H9 (cell line): Measurements from ENCODE around the gene VPS16. TPM values are rescaled to one million over a fixed set of nuclear protein-coding genes. Genes with fewer than 3 reads are reported as not detected.

Source experiments
- DNase-seq: peaks from one replicate; pipeline ENCODE4 v3.0.0-alpha.2; 2017
- H2AFZ ChIP-seq: one replicate; pipeline ENCODE4 v1.6.1; 2013; ENCODE audit warnings: mild to moderate bottlenecking, low read length, control low read depth, moderate library complexity
- H2AK5ac ChIP-seq: 2 replicates; pipeline ENCODE4 v1.6.1; 2013; ENCODE audit warnings: low read length, control low read depth, mixed read lengths; ENCODE audit not compliant: insufficient read length
- H2BK120ac ChIP-seq: one replicate; pipeline ENCODE4 v1.6.1; 2013; ENCODE audit warnings: low read depth, mild to moderate bottlenecking, low read length, control low read depth, inconsistent platforms; ENCODE audit not compliant: poor library complexity, severe bottlenecking
- H2BK12ac ChIP-seq: 2 replicates; pipeline ENCODE4 v1.6.1; 2013; ENCODE audit warnings: low read length, control low read depth, mixed read lengths, low read depth; ENCODE audit not compliant: insufficient read length
- H2BK15ac ChIP-seq: 2 replicates; pipeline ENCODE4 v1.6.1; 2013; ENCODE audit warnings: low read depth, low read length, control low read depth
- H2BK20ac ChIP-seq: one replicate; pipeline ENCODE4 v1.6.1; 2013; ENCODE audit warnings: low read depth, mild to moderate bottlenecking, low read length, control low read depth, inconsistent platforms; ENCODE audit not compliant: poor library complexity, severe bottlenecking
- H2BK5ac ChIP-seq: 2 replicates; pipeline ENCODE4 v1.6.1; 2013; ENCODE audit warnings: low read length, control low read depth, mixed read lengths; ENCODE audit not compliant: insufficient read length
- H3K14ac ChIP-seq: 2 replicates; pipeline ENCODE4 v1.6.1; 2013; ENCODE audit warnings: low read length, control low read depth; ENCODE audit not compliant: insufficient read depth
- H3K18ac ChIP-seq: 2 replicates; pipeline ENCODE4 v1.6.1; 2013; ENCODE audit warnings: low read depth, mild to moderate bottlenecking, mixed read lengths, low read length, control low read depth; ENCODE audit not compliant: insufficient read length
- H3K23ac ChIP-seq: 2 replicates; pipeline ENCODE4 v1.6.1; 2013; ENCODE audit warnings: low read length, control low read depth, mixed read lengths, low read depth; ENCODE audit not compliant: insufficient read length
- H3K23me2 ChIP-seq: 2 replicates; pipeline ENCODE4 v1.6.1; 2013; ENCODE audit warnings: low read depth, mild to moderate bottlenecking, mixed read lengths, low read length, control low read depth; ENCODE audit not compliant: insufficient read length, poor library complexity, severe bottlenecking
- H3K27ac ChIP-seq: 2 replicates; pipeline ENCODE4 v1.5.1; 2013; ENCODE audit warnings: low read length, control low read depth, mixed read lengths, low read depth; ENCODE audit not compliant: insufficient read length
- H3K27me3 ChIP-seq: 2 replicates; pipeline ENCODE4 v1.6.1; 2013; ENCODE audit warnings: low read length, control low read depth, inconsistent platforms; ENCODE audit not compliant: insufficient read depth
- H3K4ac ChIP-seq: 2 replicates; pipeline ENCODE4 v1.6.1; 2013; ENCODE audit warnings: low read depth, mild to moderate bottlenecking, control low read depth, inconsistent platforms, low read length, moderate library complexity
- H3K4me1 ChIP-seq: 2 replicates; pipeline ENCODE4 v1.6.1; 2013; ENCODE audit warnings: low read length, control low read depth, inconsistent platforms; ENCODE audit not compliant: insufficient read depth
- H3K4me2 ChIP-seq: 2 replicates; pipeline ENCODE4 v1.6.1; 2013; ENCODE audit warnings: low read length, control low read depth, mixed read lengths; ENCODE audit not compliant: insufficient read length, insufficient read depth
- H3K56ac ChIP-seq: 2 replicates; pipeline ENCODE4 v1.6.1; 2013; ENCODE audit warnings: low read depth, mild to moderate bottlenecking, mixed read lengths, low read length, control low read depth; ENCODE audit not compliant: insufficient read length
- H3K79me1 ChIP-seq: 2 replicates; pipeline ENCODE4 v1.6.1; 2013; ENCODE audit warnings: low read depth, mild to moderate bottlenecking, moderate library complexity, low read length, control low read depth, inconsistent platforms; ENCODE audit not compliant: insufficient read depth, poor library complexity, severe bottlenecking
- H3K79me2 ChIP-seq: 2 replicates; pipeline ENCODE4 v1.6.1; 2013; ENCODE audit warnings: low read length, control low read depth, inconsistent platforms; ENCODE audit not compliant: insufficient read depth
- H3K9ac ChIP-seq: 2 replicates; pipeline ENCODE4 v1.6.1; 2013; ENCODE audit warnings: low read length, control low read depth, mixed read lengths; ENCODE audit not compliant: insufficient read length; ENCODE audit errors: extremely low read depth
- H3K9me3 ChIP-seq: one replicate; pipeline ENCODE4 v1.6.1; 2013; ENCODE audit warnings: low read depth, low read length, inconsistent platforms; ENCODE audit not compliant: control insufficient read depth
- H3T11ph ChIP-seq: one replicate; pipeline ENCODE4 v1.6.1; 2013; ENCODE audit warnings: mild to moderate bottlenecking, low read length, control low read depth, inconsistent platforms
- H4K20me1 ChIP-seq: one replicate; pipeline ENCODE4 v1.6.1; 2013; ENCODE audit not compliant: control insufficient read depth, insufficient read length, insufficient read depth
- H4K5ac ChIP-seq: 2 replicates; pipeline ENCODE4 v1.6.1; 2013; ENCODE audit warnings: low read depth, mild to moderate bottlenecking, mixed read lengths, low read length, control low read depth; ENCODE audit not compliant: insufficient read length
- H4K8ac ChIP-seq: replicated peaks from 2 replicates; pipeline ENCODE4 v1.6.1; 2013; ENCODE audit warnings: low read length, control low read depth, mixed read lengths, low read depth; ENCODE audit not compliant: insufficient read length
- H4K91ac ChIP-seq: 2 replicates; pipeline ENCODE4 v1.6.1; 2013; ENCODE audit warnings: low read depth, mild to moderate bottlenecking, moderate library complexity, mixed read lengths, low read length, control low read depth; ENCODE audit not compliant: insufficient read length
- H3K27ac Mint-ChIP-seq, 3 experiments: 2 replicates in 2 of 3; 3 replicates in 1 of 3; pipeline ENCODE4 v1.8.0; 2020 to 2021; ENCODE audit warnings: mixed read lengths in 3 of 3, mild to moderate bottlenecking in 1 of 3, moderate library complexity in 1 of 3
- H3K27me3 Mint-ChIP-seq: 2 replicates; pipeline ENCODE4 v1.8.0; 2021; ENCODE audit warnings: low read depth, mild to moderate bottlenecking, moderate library complexity, mixed read lengths
- H3K36me3 Mint-ChIP-seq, 3 experiments: 2 replicates in 2 of 3; 3 replicates in 1 of 3; pipeline ENCODE4 v1.8.0; 2020 to 2021; ENCODE audit warnings: low read depth in 3 of 3, mixed read lengths in 3 of 3; ENCODE audit not compliant: insufficient read depth in 1 of 3
- H3K4me1 Mint-ChIP-seq, 2 experiments: 2 replicates each; pipeline ENCODE4 v1.8.0; 2020; ENCODE audit warnings: mixed read lengths in 2 of 2
- H3K4me3 Mint-ChIP-seq, 2 experiments: 2 replicates in 1 of 2; 3 replicates in 1 of 2; pipeline ENCODE4 v1.8.0; 2020 to 2021; ENCODE audit warnings: mild to moderate bottlenecking in 2 of 2, mixed read lengths in 2 of 2, moderate library complexity in 1 of 2
- H3K9me3 Mint-ChIP-seq, 2 experiments: 2 replicates in 1 of 2; 3 replicates in 1 of 2; pipeline ENCODE4 v1.8.0; 2020; ENCODE audit warnings: mild to moderate bottlenecking in 2 of 2, mixed read lengths in 2 of 2, moderate library complexity in 1 of 2
- WGBS: extraction: QIAGEN DNeasy Blood & Tissue Kit; methylation state at CpG from one replicate; pipeline ENCODE4 v1.1.7; 2013; ENCODE audit warnings: missing lambda C conversion rate, low lambda C conversion rate, mixed read lengths; ENCODE audit not compliant: insufficient read length; ENCODE audit errors: extremely low coverage; 5-methylcytosine and 5-hydroxymethylcytosine counted together
- total RNA-seq: library from RNA; stranded (reverse); gene quantifications from 2 replicates; pipeline ENCODE4 v1.2.1, GENCODE V29; 2021
- TF ChIP-seq, protein P1 (sequence below): fragments of 200-600 bp; sonication (generic); conservative IDR thresholded peaks from 3 replicates; pipeline ENCODE4 v1.8.0; 2021; ENCODE audit warnings: antibody characterized with exemption, mild to moderate bottlenecking

VPS16 gene
- total RNA-seq, 1 experiment from 2014 or later: 32.1 TPM

DNA sequence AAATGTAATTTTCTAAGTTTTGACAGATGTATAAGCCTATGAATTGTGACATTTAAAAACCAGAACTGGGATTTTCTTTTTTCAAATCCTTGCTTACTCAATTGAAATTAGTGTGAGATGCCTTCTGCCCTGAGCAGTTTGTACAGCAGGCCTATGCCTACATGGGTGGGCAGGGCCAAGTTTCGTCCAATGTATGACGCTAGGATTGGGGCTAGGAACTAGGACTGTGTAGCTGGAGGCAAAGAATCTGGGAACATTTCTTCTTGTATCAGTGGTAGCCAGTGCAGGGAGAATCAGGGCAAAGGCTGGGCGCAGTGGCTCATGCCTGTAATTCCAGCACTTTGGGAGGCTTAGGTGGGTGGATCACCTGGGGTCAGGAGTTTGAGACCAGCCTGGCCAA, 28.8 kb downstream of the VPS16 start:
- H3K27ac Mint-ChIP-seq: no peak overlapping the region
- TF ChIP-seq, protein P1, sequence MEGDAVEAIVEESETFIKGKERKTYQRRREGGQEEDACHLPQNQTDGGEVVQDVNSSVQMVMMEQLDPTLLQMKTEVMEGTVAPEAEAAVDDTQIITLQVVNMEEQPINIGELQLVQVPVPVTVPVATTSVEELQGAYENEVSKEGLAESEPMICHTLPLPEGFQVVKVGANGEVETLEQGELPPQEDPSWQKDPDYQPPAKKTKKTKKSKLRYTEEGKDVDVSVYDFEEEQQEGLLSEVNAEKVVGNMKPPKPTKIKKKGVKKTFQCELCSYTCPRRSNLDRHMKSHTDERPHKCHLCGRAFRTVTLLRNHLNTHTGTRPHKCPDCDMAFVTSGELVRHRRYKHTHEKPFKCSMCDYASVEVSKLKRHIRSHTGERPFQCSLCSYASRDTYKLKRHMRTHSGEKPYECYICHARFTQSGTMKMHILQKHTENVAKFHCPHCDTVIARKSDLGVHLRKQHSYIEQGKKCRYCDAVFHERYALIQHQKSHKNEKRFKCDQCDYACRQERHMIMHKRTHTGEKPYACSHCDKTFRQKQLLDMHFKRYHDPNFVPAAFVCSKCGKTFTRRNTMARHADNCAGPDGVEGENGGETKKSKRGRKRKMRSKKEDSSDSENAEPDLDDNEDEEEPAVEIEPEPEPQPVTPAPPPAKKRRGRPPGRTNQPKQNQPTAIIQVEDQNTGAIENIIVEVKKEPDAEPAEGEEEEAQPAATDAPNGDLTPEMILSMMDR: no peak

More for the DNA sequence above, 28.8 kb downstream of the VPS16 start:
- Histone ChIP-seq H4K8ac (no peak overlapping the region), H4K91ac (no peak overlapping the region), H3K23me2 (peaks cover 17% of the 10 kb centered on the region), H3K79me2 (no peaks in the 10 kb centered on the region; the same call in 1 of the 2 replicates), H2BK120ac (no peak overlapping the region), H2BK20ac (no peak overlapping the region), H4K5ac (no peak overlapping the region), H3K9ac (no peak overlapping the region), H3K23ac (no peak overlapping the region), H3K18ac (no peak overlapping the region), H3K79me1 (no peaks in the 10 kb centered on the region), H3K4ac (no peak overlapping the region), H3K4me2 (no peak overlapping the region), H3T11ph (no peak overlapping the region), H3K27ac (no peak overlapping the region), H2AK5ac (no peak overlapping the region), H3K4me1 (0 out of 2 replicates have a peak, but pooled peaks cover under 1% of the 10 kb centered on the region), H2BK15ac (no peak overlapping the region), H3K56ac (no peak overlapping the region), H4K20me1 (no peaks in the 10 kb centered on the region), H2AFZ (no peak overlapping the region), H3K9me3 (no peaks in the 10 kb centered on the region), H3K27me3 (peaks cover 2% of the 10 kb centered on the region; the same call in 1 of the 2 replicates), H2BK5ac (no peak overlapping the region), H3K14ac (no peak overlapping the region), H2BK12ac (no peak overlapping the region)
- no peak for DNase-seq
- Mint-ChIP-seq H3K4me1 (peaks cover 10 to 15% of the 10 kb centered on the region in 2 experiments), H3K9me3 (no peaks in the 10 kb centered on the region), H3K27me3 (peaks cover 28% of the 10 kb centered on the region), H3K4me3 (no peak overlapping the region), H3K36me3 (peaks cover 4 to 14% (median 7%) of the 10 kb centered on the region in 3 experiments; a peak in 6 of 7 replicates)
- no CpG with 5 or more reads among the region's 3 CpGs for WGBS
